Rectal smooth muscle tissue (tissue), 1 donor: ENCODE results near the gene CYRIA.

Experiments used
- H3K27ac ChIP-seq: one replicate; pipeline ENCODE4 v1.7.0; 2013; ENCODE audit warnings: low read depth, low read length, inconsistent platforms
- H3K27me3 ChIP-seq: one replicate; pipeline ENCODE4 v1.7.0; 2013; ENCODE audit warnings: low read length; ENCODE audit not compliant: control insufficient read depth, insufficient read depth
- H3K36me3 ChIP-seq: one replicate; pipeline ENCODE4 v1.7.0; 2013; ENCODE audit warnings: low read length; ENCODE audit not compliant: control insufficient read depth, insufficient read depth
- H3K4me1 ChIP-seq: one replicate; pipeline ENCODE4 v1.7.0; 2013; ENCODE audit warnings: low read length; ENCODE audit not compliant: control insufficient read depth, insufficient read depth
- H3K4me3 ChIP-seq: one replicate; pipeline ENCODE4 v1.7.0; 2013; ENCODE audit warnings: low read length
- H3K9ac ChIP-seq: one replicate; pipeline ENCODE4 v1.7.0; 2013; ENCODE audit warnings: low read length

The CYRIA gene

GRCh38 chr2:16684676-16685339, 19.2 kb upstream of the CYRIA start:
- H3K27ac ChIP-seq: no peak overlapping the region
- H3K4me1 ChIP-seq: no peaks in the 10 kb centered on the region
- no peak overlapping the region for H3K9ac ChIP-seq
- no peak overlapping the region for H3K4me3 ChIP-seq
- H3K27me3 ChIP-seq: no peaks in the 10 kb centered on the region
- no peaks in the 10 kb centered on the region for H3K36me3 ChIP-seq

DNA sequence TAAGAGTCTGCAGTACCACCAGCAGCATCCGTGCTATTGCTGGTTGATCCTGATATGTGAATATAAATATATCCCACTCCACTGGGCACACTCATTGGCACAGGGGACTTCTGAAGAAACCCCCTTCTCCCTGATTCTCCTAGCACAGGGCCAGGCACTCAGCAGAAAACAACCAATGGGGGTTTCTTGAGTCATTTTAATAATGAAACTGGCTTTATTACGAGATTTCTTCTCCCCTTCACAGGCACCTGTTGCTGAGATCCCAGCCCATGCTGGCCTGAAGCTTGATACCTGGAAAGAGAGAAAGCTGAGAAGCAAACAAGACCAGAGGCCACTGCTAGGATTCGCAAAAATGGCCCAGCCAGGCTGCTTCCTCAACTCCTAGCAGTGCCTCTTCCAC, 17.9 kb upstream of the CYRIA start:
- Histone ChIP-seq H3K4me1 (no peaks in the 10 kb centered on the region), H3K9ac (no peak overlapping the region), H3K27me3 (no peaks in the 10 kb centered on the region), H3K4me3 (no peak overlapping the region), H3K36me3 (no peaks in the 10 kb centered on the region), H3K27ac (no peak overlapping the region)

- H3K27me3 ChIP-seq: no peaks in the 10 kb centered on the region
- H3K4me1 ChIP-seq: no peaks in the 10 kb centered on the region
- H3K27ac ChIP-seq: no peak overlapping the region
- no peaks in the 10 kb centered on the region for H3K36me3 ChIP-seq
- H3K9ac ChIP-seq: no peak overlapping the region
- H3K4me3 ChIP-seq: no peak overlapping the region
Measured at GRCh38 chr2:16682431-16683118, 16.9 kb upstream of the CYRIA start.

- no peaks in the 10 kb centered on the region for H3K27me3 ChIP-seq
- no peak overlapping the region for H3K4me3 ChIP-seq
- H3K4me1 ChIP-seq: no peaks in the 10 kb centered on the region
- H3K9ac ChIP-seq: no peak overlapping the region
- H3K27ac ChIP-seq: no peak overlapping the region
- H3K36me3 ChIP-seq: no peaks in the 10 kb centered on the region
Measured at GRCh38 chr2:16680781-16681180, 15.1 kb upstream of the CYRIA start.

GRCh38 chr2:16680304-16680703, 14.7 kb upstream of the CYRIA start:
- H3K9ac ChIP-seq: no peak overlapping the region
- H3K27ac ChIP-seq: no peak overlapping the region
- H3K36me3 ChIP-seq: no peaks in the 10 kb centered on the region
- no peaks in the 10 kb centered on the region for H3K4me1 ChIP-seq
- no peaks in the 10 kb centered on the region for H3K27me3 ChIP-seq
- no peak overlapping the region for H3K4me3 ChIP-seq

DNA sequence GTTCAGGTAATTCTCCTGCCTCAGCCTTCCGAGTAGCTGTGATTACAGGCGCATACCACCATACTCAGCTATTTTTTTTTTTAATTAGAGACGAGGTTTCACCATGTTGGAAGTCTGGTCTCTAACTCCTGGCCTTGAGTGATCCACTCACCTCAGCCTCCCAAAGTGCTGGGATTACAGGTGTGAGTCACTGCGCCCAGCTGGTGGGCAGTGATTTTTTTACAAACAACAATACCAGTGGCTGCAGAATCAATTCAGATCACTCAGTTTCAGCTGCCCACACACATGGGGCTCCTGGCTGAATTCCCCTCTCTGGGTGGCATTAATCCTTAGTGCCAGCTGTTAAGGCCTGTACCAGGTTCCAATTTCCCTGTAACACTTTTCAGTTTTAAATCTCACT, 13.3 kb upstream of the CYRIA start:
- H3K36me3 ChIP-seq: no peaks in the 10 kb centered on the region
- H3K4me3 ChIP-seq: no peak overlapping the region
- H3K27me3 ChIP-seq: no peaks in the 10 kb centered on the region
- H3K27ac ChIP-seq: no peak overlapping the region
- H3K4me1 ChIP-seq: no peaks in the 10 kb centered on the region
- H3K9ac ChIP-seq: no peak overlapping the region

- Histone ChIP-seq H3K27ac (no peak overlapping the region), H3K4me3 (no peak overlapping the region), H3K27me3 (no peaks in the 10 kb centered on the region), H3K4me1 (no peaks in the 10 kb centered on the region), H3K9ac (no peak overlapping the region), H3K36me3 (no peaks in the 10 kb centered on the region)
Measured at GRCh38 chr2:16677875-16678274, 12.2 kb upstream of the CYRIA start.

GRCh38 chr2:16675781-16676180, 10.1 kb upstream of the CYRIA start:
- Histone ChIP-seq H3K27me3 (no peaks in the 10 kb centered on the region), H3K9ac (no peak overlapping the region), H3K4me3 (no peak overlapping the region), H3K4me1 (no peaks in the 10 kb centered on the region), H3K27ac (no peak overlapping the region), H3K36me3 (no peaks in the 10 kb centered on the region)

GRCh38 chr2:16674154-16674553, 8.5 kb upstream of the CYRIA start:
- Histone ChIP-seq H3K4me1 (no peaks in the 10 kb centered on the region), H3K27ac (no peak overlapping the region), H3K36me3 (no peaks in the 10 kb centered on the region), H3K27me3 (no peaks in the 10 kb centered on the region), H3K9ac (no peak overlapping the region), H3K4me3 (no peak overlapping the region)

- no peak overlapping the region for H3K9ac ChIP-seq
- no peak overlapping the region for H3K27ac ChIP-seq
- H3K4me3 ChIP-seq: no peak overlapping the region
Measured at GRCh38 chr2:16671760-16672159, 6.1 kb upstream of the CYRIA start.

GRCh38 chr2:16669388-16669787, 3.8 kb upstream of the CYRIA start:
- peaks cover 5% of the 10 kb centered on the region for H3K4me1 ChIP-seq
- no peak overlapping the region for H3K27ac ChIP-seq
- no peak overlapping the region for H3K9ac ChIP-seq
- H3K27me3 ChIP-seq: no peaks in the 10 kb centered on the region
- no peaks in the 10 kb centered on the region for H3K36me3 ChIP-seq
- H3K4me3 ChIP-seq: no peak overlapping the region

More at GRCh38 chr2:16671760-16672159, 6.1 kb upstream of the CYRIA start:
- Histone ChIP-seq H3K36me3 (no peaks in the 10 kb centered on the region), H3K27me3 (no peaks in the 10 kb centered on the region), H3K4me1 (no peaks in the 10 kb centered on the region)

DNA sequence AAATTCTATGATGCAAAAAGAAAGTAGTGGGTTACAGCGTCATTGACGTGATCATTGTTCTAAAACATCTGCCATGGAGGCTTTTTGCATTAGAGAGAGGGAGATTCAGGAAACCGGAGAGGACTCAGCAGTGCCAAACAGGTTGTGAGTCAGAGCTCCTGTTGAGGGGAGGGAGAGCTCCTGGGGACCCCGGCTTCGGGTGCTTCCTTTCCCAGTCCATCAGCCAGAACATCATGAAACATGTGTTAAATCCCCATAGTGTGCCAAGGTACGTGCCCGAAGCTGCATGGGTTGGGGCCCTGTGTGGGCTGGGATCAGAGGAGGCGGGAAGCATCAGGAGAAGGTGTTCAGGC, 791 bp upstream of the CYRIA start:
- Histone ChIP-seq H3K9ac (no peak overlapping the region), H3K4me1 (peaks cover 16% of the 10 kb centered on the region), H3K27ac (no peak overlapping the region), H3K36me3 (no peaks in the 10 kb centered on the region), H3K27me3 (no peaks in the 10 kb centered on the region), H3K4me3 (peak overlapping the region; percentile 45)
